Germinal center (tissue), 1 donor: Measurements from ENCODE around the gene HNRNPR.
A peak's percentile ranks its signal among the peaks of the same experiment; 100 is the strongest.
"Not testable (repeated sequence)": the region's sequence is repeated elsewhere in the genome, so short reads cannot be mapped to it uniquely, and the experiment has no call there.

Experiments used
- DNase-seq: peaks from one replicate; pipeline ENCODE4 v3.0.0; 2012; ENCODE audit warnings: mixed read lengths, low spot score

The HNRNPR gene

GRCh38 chr1:23344111-23344986, at the start of gene HNRNPR:
Gene HNRNPR (minus strand): TSS chr1:23344284. CDS start chr1:23341008, 3,276 bp downstream.
- peak; percentile 99 for DNase-seq

- no peak for DNase-seq
Measured at GRCh38 chr1:23393706-23394105, 49.6 kb upstream of the HNRNPR start.

- DNase-seq, result no peak
Measured at GRCh38 chr1:23392125-23392855, 48.2 kb upstream of the HNRNPR start.

- DNase-seq, result no peak
Measured at GRCh38 chr1:23389837-23390321, 45.8 kb upstream of the HNRNPR start.

GRCh38 chr1:23387494-23387893, 43.4 kb upstream of the HNRNPR start:
- DNase-seq, result no peak

- no peak for DNase-seq
Measured at GRCh38 chr1:23385119-23385621, 41.1 kb upstream of the HNRNPR start.

GRCh38 chr1:23384312-23385058, 40.4 kb upstream of the HNRNPR start:
- DNase-seq, result no peak

- DNase-seq, result no peak
Measured at GRCh38 chr1:23383577-23384311, 39.7 kb upstream of the HNRNPR start.

GRCh38 chr1:23381233-23381885, 37.3 kb upstream of the HNRNPR start:
- no peak for DNase-seq

- no peak for DNase-seq
Measured at GRCh38 chr1:23380719-23381118, 36.6 kb upstream of the HNRNPR start.

GRCh38 chr1:23380236-23380635, 36.2 kb upstream of the HNRNPR start:
- DNase-seq, result not testable (repeated sequence)

- no peak for DNase-seq
Measured at GRCh38 chr1:23376890-23377811, 33.1 kb upstream of the HNRNPR start.

- not testable (repeated sequence) for DNase-seq
Measured at GRCh38 chr1:23374079-23374735, 30.1 kb upstream of the HNRNPR start.

- DNase-seq, result no peak
Measured at GRCh38 chr1:23371987-23372880, 28.1 kb upstream of the HNRNPR start.

GRCh38 chr1:23370709-23371584, 26.9 kb upstream of the HNRNPR start:
- no peak for DNase-seq

GRCh38 chr1:23370330-23370708, 26.2 kb upstream of the HNRNPR start:
- DNase-seq, result no peak

GRCh38 chr1:23369335-23370013, 25.4 kb upstream of the HNRNPR start, which contains the start of gene ZNF436:
Gene ZNF436 (minus strand): TSS chr1:23369836. CDS start chr1:23368005, 1,831 bp downstream.
- DNase-seq, result no peak
